Astrocyte (in vitro differentiated cells and primary cell): ENCODE measurements around the gene UNC5B.

ENCODE experiments used
- CTCF ChIP-seq: IDR thresholded peaks from 2 replicates; pipeline ENCODE4 v1.5.1; 2011; ENCODE audit warnings: low read depth, mild to moderate bottlenecking, inconsistent platforms, low read length, moderate library complexity; ENCODE audit not compliant: insufficient read depth
- EZH2 ChIP-seq: IDR thresholded peaks from 2 replicates; pipeline ENCODE4 v1.6.1; 2012; ENCODE audit warnings: mild to moderate bottlenecking, low read length, inconsistent platforms; ENCODE audit not compliant: insufficient read depth

GRCh38 chr10:71303569-71303907 lies 91.2 kb downstream of the UNC5B start:
- TF ChIP-seq EZH2 (no peak), CTCF (no peak)
